Anterior cingulate cortex (tissue), 58 donors: ENCODE results near the gene INSIG2.
A peak's percentile ranks its signal among the peaks of the same experiment; 100 is the strongest.

Experiments used
- DNase-seq, 58 donors: peaks; one replicate each; lab custom pipeline; 2025; lab: John Stamatoyannopoulos, UW

Gene INSIG2

GRCh38 chr2:118123561-118124232 lies 35.4 kb downstream of the INSIG2 start:
- DNase-seq, result no peak

DNA sequence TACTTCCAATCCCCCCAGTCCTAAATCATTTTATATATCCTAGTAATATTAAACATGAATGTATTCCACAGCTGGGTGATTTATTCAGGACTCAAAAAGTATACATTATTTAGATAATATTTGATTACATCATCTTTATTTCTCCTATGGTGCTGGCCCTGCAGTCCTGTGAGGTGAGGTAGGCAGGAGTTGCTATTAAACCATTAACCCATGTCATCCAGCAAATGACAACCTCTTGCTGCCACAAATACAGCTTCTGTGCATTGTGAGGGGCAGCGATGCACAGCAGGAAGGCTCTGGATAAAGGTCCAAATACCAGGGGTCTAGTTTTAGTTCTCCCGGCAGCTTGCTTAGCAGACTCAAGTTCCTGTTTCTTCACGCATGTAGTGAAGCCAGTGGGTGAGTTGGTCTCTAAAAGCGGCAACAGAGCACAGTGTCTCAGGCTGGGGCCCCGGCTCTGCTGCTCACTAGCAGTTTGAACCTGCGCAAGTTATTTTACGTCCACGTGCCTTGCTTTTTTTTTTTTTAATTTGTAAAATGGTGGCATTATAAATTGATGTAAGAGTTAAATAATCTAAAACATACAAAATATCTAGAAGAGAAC lies 36.1 kb downstream of the INSIG2 start:
- DNase-seq, result peak in 4 of 58 donors; percentile 1 to 7 (median 4)

- DNase-seq, result no peak
Measured at GRCh38 chr2:118127250-118127649, 39.0 kb downstream of the INSIG2 start.

GRCh38 chr2:118128826-118129225 lies 40.6 kb downstream of the INSIG2 start:
- no peak for DNase-seq

GRCh38 chr2:118130385-118130784 lies 42.1 kb downstream of the INSIG2 start:
- DNase-seq, result no peak

- no peak for DNase-seq
Measured at GRCh38 chr2:118131771-118132170, 43.5 kb downstream of the INSIG2 start.

- DNase-seq, result no peak
Measured at GRCh38 chr2:118133916-118134315, 45.6 kb downstream of the INSIG2 start.

DNA sequence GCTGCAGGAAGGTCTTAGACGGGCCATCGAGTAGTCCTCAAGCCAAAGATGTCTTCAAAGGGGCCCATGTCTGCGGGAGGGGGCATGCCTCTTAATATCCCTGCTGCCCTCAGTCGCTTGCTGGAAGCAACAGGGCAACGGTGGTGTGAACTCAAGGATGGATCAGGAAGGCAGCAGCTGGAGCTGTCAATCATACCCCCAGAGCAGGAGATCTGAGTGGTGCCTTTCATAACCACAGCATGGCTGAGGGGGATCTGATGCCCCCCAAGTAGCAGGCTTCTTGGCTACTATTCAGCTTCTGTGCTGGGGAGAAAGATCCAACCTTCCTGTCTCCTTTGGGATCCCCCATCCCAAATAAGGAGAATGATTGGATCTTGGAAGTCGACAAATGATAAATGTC lies 46.4 kb downstream of the INSIG2 start:
- no peak for DNase-seq

- DNase-seq, result no peak
Measured at GRCh38 chr2:118145207-118145606, 56.9 kb downstream of the INSIG2 start.

GRCh38 chr2:118145806-118146205 lies 57.5 kb downstream of the INSIG2 start:
- no peak for DNase-seq

GRCh38 chr2:118146315-118147283 lies 58.3 kb downstream of the INSIG2 start:
- no peak for DNase-seq

DNA sequence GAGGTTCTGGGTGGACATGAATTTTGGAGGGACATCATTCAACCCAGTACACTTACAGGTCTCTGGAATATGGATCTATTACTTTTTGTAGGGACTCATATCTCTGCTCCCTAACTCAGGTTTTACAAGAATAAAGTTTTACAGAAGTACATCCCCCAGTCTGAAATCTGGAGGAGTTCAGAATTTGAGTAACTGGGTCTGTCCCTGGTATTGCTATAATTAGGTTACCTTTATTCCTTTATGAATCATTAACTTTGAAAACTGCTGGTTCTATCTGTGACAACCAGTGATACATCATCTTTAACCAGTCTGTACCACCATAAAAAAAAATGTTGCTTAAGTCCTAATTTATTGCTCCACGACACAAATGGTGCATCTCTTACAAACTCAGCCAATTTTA lies 59.9 kb downstream of the INSIG2 start:
- no peak for DNase-seq

DNA sequence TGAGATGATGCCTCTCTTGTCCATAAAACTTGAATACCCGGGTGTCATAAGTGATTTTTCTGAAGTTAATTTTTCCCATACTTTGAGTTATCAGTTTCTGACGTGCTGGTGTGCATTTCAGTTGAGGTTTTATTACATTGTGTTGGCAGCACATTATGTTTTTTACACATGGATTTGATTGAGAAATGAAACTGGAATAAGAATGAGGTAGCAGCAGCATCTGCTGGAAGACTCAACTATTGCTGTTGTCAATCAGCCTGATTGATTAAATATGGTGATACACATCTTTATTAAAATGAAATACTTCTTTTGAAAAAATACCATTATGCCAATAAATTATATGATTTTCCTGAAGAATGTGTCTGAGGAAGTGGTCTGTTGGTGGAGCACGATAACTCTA lies 60.5 kb downstream of the INSIG2 start:
- no peak for DNase-seq

DNA sequence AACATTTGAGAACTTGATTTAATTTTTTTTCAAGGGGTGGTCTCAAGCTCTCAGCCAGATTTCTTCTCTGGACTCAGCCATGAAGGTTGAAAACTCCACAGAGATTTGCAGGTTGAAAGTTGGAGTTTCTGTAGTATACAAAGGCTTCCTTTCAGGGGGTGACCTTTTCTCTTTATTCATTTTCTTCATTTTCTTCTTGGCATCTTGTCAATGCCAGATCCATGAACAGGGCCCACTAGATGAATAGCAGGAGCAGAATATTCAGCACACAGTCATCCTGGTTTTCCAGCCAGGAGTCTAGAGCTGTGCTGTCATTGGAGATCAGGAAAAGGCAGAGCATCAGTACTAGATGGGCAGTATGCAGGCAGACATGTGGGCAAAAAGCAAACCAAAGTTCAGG lies 62.0 kb downstream of the INSIG2 start:
- DNase-seq, result no peak

- no peak for DNase-seq
Measured at GRCh38 chr2:118151831-118152230, 63.6 kb downstream of the INSIG2 start.

- DNase-seq, result no peak
Measured at GRCh38 chr2:118153433-118153832, 65.2 kb downstream of the INSIG2 start.

DNA sequence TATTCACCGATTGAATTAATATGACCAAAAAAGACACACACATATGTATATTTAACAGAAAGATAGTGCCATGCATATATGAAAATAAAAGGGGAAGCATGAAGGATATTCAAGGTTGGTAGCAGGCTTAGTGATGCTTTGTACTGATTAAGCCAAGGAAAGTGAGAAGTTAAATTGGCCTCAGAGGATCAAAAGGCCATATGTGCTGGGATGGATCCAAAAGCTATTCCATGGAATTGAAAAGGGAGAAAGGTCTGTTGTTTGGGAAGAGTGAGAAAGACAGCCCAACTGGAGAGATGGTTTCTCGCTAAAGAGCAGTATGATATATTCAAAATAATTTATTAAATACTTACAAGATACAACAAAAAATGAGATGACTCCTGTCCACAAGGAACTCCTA lies 65.9 kb downstream of the INSIG2 start:
- DNase-seq, result no peak
